Measurements from ENCODE around the gene CDKAL1.
A peak's percentile ranks its signal among the peaks of the same experiment; 100 is the strongest.

The CDKAL1 gene

DNA sequence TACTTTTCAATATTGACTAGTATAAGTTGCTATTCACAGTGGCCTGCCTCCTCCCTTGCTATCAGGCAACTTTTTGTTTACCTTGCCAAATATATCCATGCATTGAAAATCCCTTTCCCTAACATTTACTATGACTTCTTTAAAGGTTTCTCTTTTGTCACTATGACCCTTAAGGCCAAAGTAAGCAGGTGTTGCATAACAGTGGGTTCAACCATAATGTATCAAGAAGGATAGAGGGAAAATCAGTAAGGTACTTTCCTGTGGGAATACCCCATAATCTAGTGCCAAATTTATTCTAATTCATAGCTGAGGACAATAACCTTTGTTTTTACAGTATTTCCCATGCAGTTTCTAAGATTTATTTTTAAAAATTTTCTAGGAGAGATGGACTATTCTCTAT, 527.6 kb downstream of the CDKAL1 start:
- no peak overlapping the region for H2AFZ ChIP-seq (ENCODE audit: low read depth, low read length)
- peaks cover 22% of the 10 kb centered on the region for H3K9me3 ChIP-seq (ENCODE audit: insufficient read depth, low read length, severe bottlenecking)
- TF ChIP-seq EZH2 (IDR thresholded peaks at IDR 0.05; ENCODE audit: borderline replicate concordance, low read depth, low read length, severe bottlenecking), result no peak
- TF ChIP-seq, protein P1, sequence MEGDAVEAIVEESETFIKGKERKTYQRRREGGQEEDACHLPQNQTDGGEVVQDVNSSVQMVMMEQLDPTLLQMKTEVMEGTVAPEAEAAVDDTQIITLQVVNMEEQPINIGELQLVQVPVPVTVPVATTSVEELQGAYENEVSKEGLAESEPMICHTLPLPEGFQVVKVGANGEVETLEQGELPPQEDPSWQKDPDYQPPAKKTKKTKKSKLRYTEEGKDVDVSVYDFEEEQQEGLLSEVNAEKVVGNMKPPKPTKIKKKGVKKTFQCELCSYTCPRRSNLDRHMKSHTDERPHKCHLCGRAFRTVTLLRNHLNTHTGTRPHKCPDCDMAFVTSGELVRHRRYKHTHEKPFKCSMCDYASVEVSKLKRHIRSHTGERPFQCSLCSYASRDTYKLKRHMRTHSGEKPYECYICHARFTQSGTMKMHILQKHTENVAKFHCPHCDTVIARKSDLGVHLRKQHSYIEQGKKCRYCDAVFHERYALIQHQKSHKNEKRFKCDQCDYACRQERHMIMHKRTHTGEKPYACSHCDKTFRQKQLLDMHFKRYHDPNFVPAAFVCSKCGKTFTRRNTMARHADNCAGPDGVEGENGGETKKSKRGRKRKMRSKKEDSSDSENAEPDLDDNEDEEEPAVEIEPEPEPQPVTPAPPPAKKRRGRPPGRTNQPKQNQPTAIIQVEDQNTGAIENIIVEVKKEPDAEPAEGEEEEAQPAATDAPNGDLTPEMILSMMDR (IDR thresholded peaks at IDR 0.05; ENCODE audit: borderline replicate concordance, extremely low read depth, low read length, poor library complexity, severe bottlenecking), result no peak
- H4K20me1 ChIP-seq (ENCODE audit: insufficient read depth, low read length), result no peaks in the 10 kb centered on the region
- no peak overlapping the region for H3K4me3 ChIP-seq (ENCODE audit: low read depth in 1 of 2, low read length in 2 of 2)
- H3K27me3 ChIP-seq (ENCODE audit: insufficient read depth, low read length, poor library complexity), result no peaks in the 10 kb centered on the region
- no peaks in the 10 kb centered on the region for H3K79me2 ChIP-seq (ENCODE audit: insufficient read depth, low read length)
- no peak for DNase-seq
- H3K27ac ChIP-seq (ENCODE audit: low read length), result no peak overlapping the region
- peaks cover 10% of the 10 kb centered on the region for H3K36me3 ChIP-seq (ENCODE audit: insufficient read depth, low read length)
- no peak overlapping the region for H3K4me2 ChIP-seq (ENCODE audit: insufficient read depth, low read length)
- peaks cover 20% of the 10 kb centered on the region for H3K4me1 ChIP-seq (ENCODE audit: insufficient read depth, low read length)
- ATAC-seq (ENCODE audit: insufficient read depth, low read depth), result no peak
- no peak overlapping the region for H3K9ac ChIP-seq (ENCODE audit: low read depth, low read length)

DNA sequence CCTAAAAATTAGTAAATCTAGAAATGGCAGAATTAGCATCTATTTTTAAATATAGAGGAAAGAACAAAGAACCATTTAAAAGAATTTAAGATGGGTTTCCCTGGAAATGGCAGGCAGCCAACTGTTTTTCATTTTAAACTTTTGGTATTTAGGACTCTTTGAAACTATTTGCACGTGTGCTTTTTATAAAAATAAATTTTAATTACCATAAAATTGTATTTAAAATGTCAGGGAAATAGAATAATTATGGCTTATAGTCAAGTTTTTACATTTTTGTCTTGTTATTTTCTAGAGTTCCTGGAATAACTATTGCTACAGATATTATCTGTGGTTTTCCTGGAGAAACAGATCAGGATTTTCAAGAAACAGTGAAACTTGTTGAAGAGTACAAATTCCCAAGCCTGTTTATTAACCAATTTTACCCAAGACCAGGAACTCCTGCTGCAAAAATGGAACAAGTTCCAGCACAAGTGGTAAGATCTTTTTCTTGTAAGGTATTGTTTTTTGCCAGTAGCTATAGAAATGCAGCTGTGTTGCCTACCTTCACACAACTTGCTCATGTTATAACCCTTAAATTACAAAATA, 530.6 kb downstream of the CDKAL1 start:
- DNase-seq, result no peak
- Histone ChIP-seq H3K4me2 (ENCODE audit: insufficient read depth, low read length) (no peak overlapping the region), H3K36me3 (ENCODE audit: insufficient read depth, low read length) (peaks cover 12% of the 10 kb centered on the region), H3K4me3 (ENCODE audit: low read depth in 1 of 2, low read length in 2 of 2) (no peak overlapping the region), H2AFZ (ENCODE audit: low read depth, low read length) (no peak overlapping the region), H3K4me1 (ENCODE audit: insufficient read depth, low read length) (peaks cover 20% of the 10 kb centered on the region), H3K79me2 (ENCODE audit: insufficient read depth, low read length) (no peaks in the 10 kb centered on the region), H3K27me3 (ENCODE audit: insufficient read depth, low read length, poor library complexity) (no peaks in the 10 kb centered on the region), H3K9me3 (ENCODE audit: insufficient read depth, low read length, severe bottlenecking) (peaks cover 5% of the 10 kb centered on the region), H3K9ac (ENCODE audit: low read depth, low read length) (no peak overlapping the region), H4K20me1 (ENCODE audit: insufficient read depth, low read length) (no peaks in the 10 kb centered on the region), H3K27ac (ENCODE audit: low read length) (0 out of 2 replicates have a peak overlapping the region, but pooled peaks have one; percentile 2)
- TF ChIP-seq EZH2 (IDR thresholded peaks at IDR 0.05; ENCODE audit: borderline replicate concordance, low read depth, low read length, severe bottlenecking), result no peak
- TF ChIP-seq, protein P1 (IDR thresholded peaks at IDR 0.05; ENCODE audit: borderline replicate concordance, extremely low read depth, low read length, poor library complexity, severe bottlenecking), result no peak
- no peak for ATAC-seq (ENCODE audit: insufficient read depth, low read depth)

DNA sequence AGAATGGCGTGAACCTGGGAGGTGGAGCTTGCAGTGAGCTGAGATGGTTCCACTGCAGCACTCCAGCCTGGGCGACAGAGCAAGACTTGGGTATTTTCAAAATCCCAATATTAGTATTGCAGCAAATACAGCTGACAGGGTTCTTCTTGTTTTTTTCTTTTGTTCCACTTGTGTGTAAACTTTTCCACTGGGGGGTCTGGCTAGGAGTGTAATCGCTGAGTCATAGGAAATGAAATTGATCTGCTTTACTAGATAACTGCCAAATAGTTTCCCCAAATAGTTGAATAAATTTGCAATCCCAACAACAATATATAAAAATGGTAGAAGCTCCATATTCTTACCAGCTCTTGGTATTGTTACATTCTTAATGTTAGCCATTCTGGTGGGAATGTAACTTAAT, 533.3 kb downstream of the CDKAL1 start:
- TF ChIP-seq, protein P1 (IDR thresholded peaks at IDR 0.05; ENCODE audit: borderline replicate concordance, extremely low read depth, low read length, poor library complexity, severe bottlenecking), result no peak
- no peak for TF ChIP-seq EZH2 (IDR thresholded peaks at IDR 0.05; ENCODE audit: borderline replicate concordance, low read depth, low read length, severe bottlenecking)

More for the DNA sequence above, 533.3 kb downstream of the CDKAL1 start:
- Histone ChIP-seq H3K9me3 (ENCODE audit: insufficient read depth, low read length, severe bottlenecking) (peaks cover under 1% of the 10 kb centered on the region), H3K36me3 (ENCODE audit: insufficient read depth, low read length) (peaks cover 15% of the 10 kb centered on the region), H3K4me1 (ENCODE audit: insufficient read depth, low read length) (peaks cover 20% of the 10 kb centered on the region), H4K20me1 (ENCODE audit: insufficient read depth, low read length) (no peaks in the 10 kb centered on the region), H3K9ac (ENCODE audit: low read depth, low read length) (no peak overlapping the region), H3K79me2 (ENCODE audit: insufficient read depth, low read length) (no peaks in the 10 kb centered on the region), H3K27ac (ENCODE audit: low read length) (no peak overlapping the region), H3K27me3 (ENCODE audit: insufficient read depth, low read length, poor library complexity) (no peaks in the 10 kb centered on the region), H3K4me3 (ENCODE audit: low read depth in 1 of 2, low read length in 2 of 2) (no peak overlapping the region), H3K4me2 (ENCODE audit: insufficient read depth, low read length) (no peak overlapping the region), H2AFZ (ENCODE audit: low read depth, low read length) (no peak overlapping the region)
- ATAC-seq (ENCODE audit: insufficient read depth, low read depth) (no peak), DNase-seq (no peak)

All from DND-41 (cell line).